Osteoblast (primary cell): ENCODE results near the gene CTNNA2. TPM values are rescaled to one million over a fixed set of nuclear protein-coding genes. Genes with fewer than 3 reads are reported as not detected.

Experiments used
- DNase-seq: peaks from one replicate; pipeline ENCODE4 v3.0.0; 2011; ENCODE audit warnings: low spot score, mixed read lengths; ENCODE audit not compliant: insufficient read length; ENCODE audit errors: missing footprints
- H2AFZ ChIP-seq: 2 replicates; pipeline ENCODE4 v1.6.0; 2011; ENCODE audit warnings: mild to moderate bottlenecking, low read length
- H3K27ac ChIP-seq: 2 replicates; pipeline ENCODE4 v1.5.1; 2011; ENCODE audit warnings: mild to moderate bottlenecking, low read depth, low read length, moderate library complexity
- H3K27me3 ChIP-seq: 2 replicates; pipeline ENCODE4 v1.6.0; 2012; ENCODE audit warnings: mild to moderate bottlenecking, control low read depth, inconsistent platforms, low read length, moderate library complexity; ENCODE audit not compliant: insufficient read depth
- H3K36me3 ChIP-seq: 2 replicates; pipeline ENCODE4 v1.5.1; 2011; ENCODE audit warnings: mild to moderate bottlenecking, low read length, control low read depth, moderate library complexity; ENCODE audit not compliant: insufficient read depth
- H3K4me1 ChIP-seq: 2 replicates; pipeline ENCODE4 v1.5.1; 2011; ENCODE audit warnings: mild to moderate bottlenecking, low read length, control low read depth, moderate library complexity; ENCODE audit not compliant: insufficient read depth
- H3K4me2 ChIP-seq: 2 replicates; pipeline ENCODE4 v1.6.0; 2011; ENCODE audit warnings: mild to moderate bottlenecking, low read length; ENCODE audit not compliant: insufficient read depth
- H3K4me3 ChIP-seq: fragments of 200-600 bp; sonication (generic); 3 replicates; pipeline ENCODE4 v1.5.1; 2012; ENCODE audit warnings: mild to moderate bottlenecking, low read length, inconsistent platforms; ENCODE audit not compliant: insufficient read depth
- H3K79me2 ChIP-seq: 2 replicates; pipeline ENCODE4 v1.6.0; 2012; ENCODE audit warnings: mild to moderate bottlenecking, low read length, control low read depth, inconsistent platforms; ENCODE audit not compliant: insufficient read depth
- H3K9me3 ChIP-seq: 2 replicates; pipeline ENCODE4 v1.5.1; 2011; ENCODE audit warnings: low read depth, low read length, control low read depth
- H4K20me1 ChIP-seq: 2 replicates; pipeline ENCODE4 v1.6.0; 2012; ENCODE audit warnings: mild to moderate bottlenecking, low read length, control low read depth; ENCODE audit not compliant: insufficient read depth
- total RNA-seq: library from RNA; depleted of rRNA; stranded (reverse); fragments of >200 nt; gene quantifications from 2 replicates; pipeline ENCODE4 v1.2.3, GENCODE V29; 2012
- TF ChIP-seq, protein P1 (sequence below): IDR thresholded peaks from 2 replicates; pipeline ENCODE4 v1.5.1; 2011; ENCODE audit warnings: mild to moderate bottlenecking, low read depth, low read length, moderate library complexity; ENCODE audit errors: extremely low read depth

Gene CTNNA2
- total RNA-seq, 1 donor = not detected

DNA sequence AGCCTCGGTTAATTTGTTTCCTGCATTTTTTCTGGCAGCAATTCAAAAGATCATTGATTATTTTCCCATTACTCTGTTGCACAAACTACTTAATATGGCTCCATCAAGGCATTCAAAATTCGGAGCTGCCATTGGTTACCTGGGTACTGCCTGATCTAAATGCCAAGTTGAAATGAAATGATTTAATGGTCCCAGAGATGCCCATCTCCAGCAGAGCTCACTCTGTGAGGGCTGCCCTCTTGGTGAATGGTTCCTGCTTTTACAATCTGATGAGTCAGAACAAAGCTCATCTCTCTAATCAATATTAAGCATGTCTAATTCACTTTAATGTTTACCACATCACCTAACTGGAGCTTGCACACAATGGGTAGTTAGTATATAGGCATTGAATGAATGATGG, 126.1 kb downstream of the CTNNA2 start:
- Histone ChIP-seq H3K79me2 (no peaks in the 10 kb centered on the region), H3K27me3 (no peaks in the 10 kb centered on the region), H3K9me3 (no peaks in the 10 kb centered on the region), H3K4me3 (no peak overlapping the region), H3K36me3 (no peaks in the 10 kb centered on the region), H3K4me2 (no peak overlapping the region), H3K4me1 (no peaks in the 10 kb centered on the region), H3K27ac (no peak overlapping the region), H2AFZ (no peak overlapping the region), H4K20me1 (no peaks in the 10 kb centered on the region)
- TF ChIP-seq, protein P1, sequence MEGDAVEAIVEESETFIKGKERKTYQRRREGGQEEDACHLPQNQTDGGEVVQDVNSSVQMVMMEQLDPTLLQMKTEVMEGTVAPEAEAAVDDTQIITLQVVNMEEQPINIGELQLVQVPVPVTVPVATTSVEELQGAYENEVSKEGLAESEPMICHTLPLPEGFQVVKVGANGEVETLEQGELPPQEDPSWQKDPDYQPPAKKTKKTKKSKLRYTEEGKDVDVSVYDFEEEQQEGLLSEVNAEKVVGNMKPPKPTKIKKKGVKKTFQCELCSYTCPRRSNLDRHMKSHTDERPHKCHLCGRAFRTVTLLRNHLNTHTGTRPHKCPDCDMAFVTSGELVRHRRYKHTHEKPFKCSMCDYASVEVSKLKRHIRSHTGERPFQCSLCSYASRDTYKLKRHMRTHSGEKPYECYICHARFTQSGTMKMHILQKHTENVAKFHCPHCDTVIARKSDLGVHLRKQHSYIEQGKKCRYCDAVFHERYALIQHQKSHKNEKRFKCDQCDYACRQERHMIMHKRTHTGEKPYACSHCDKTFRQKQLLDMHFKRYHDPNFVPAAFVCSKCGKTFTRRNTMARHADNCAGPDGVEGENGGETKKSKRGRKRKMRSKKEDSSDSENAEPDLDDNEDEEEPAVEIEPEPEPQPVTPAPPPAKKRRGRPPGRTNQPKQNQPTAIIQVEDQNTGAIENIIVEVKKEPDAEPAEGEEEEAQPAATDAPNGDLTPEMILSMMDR = no peak
- DNase-seq = no peak

DNA sequence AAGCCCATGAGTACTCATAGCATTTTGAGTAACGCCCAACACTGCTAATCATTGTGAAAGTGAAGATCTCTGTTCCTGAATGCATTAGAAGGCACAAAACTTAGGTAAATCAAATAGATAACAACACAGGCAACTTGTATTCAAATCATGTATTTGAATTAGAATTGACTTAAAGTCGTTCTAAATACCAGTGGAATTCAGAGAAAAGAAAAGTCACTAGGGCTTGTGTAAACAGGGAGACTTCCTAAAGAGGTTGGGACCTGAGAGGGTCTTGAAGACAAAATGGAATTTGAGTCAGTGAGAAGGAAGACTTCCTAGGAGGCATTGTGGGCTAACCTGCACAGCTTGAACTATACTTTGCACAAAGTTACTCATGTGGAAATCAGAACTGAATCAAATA, 127.2 kb downstream of the CTNNA2 start:
- Histone ChIP-seq H3K27me3 (no peaks in the 10 kb centered on the region), H3K9me3 (no peaks in the 10 kb centered on the region), H2AFZ (no peak overlapping the region), H3K36me3 (no peaks in the 10 kb centered on the region), H3K79me2 (no peaks in the 10 kb centered on the region), H3K4me1 (no peaks in the 10 kb centered on the region), H3K27ac (no peak overlapping the region), H4K20me1 (no peaks in the 10 kb centered on the region), H3K4me2 (no peak overlapping the region), H3K4me3 (no peak overlapping the region)
- TF ChIP-seq, protein P1 = no peak
- DNase-seq = no peak

DNA sequence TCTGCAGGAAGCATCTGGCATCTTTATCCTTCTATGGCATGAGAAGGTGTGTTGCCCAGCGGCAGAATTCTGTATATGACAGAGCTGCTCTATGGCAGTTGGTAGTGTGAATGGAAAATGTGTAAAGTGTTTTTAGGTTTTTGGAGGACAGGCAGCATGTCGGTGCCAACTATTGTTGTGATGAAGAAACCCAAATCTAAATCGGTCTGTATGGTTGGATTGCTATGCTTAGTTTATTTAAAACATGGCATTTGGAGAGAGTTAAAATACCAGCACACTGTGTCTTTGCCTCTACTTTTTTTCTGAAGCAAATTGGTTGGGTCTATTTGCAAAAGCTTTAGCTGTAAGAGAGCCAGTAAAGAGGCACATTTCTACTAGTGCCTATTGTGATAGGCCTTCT, 136.7 kb downstream of the CTNNA2 start:
- DNase-seq = no peak
- H3K27me3 ChIP-seq = no peaks in the 10 kb centered on the region
- H3K4me2 ChIP-seq = no peak overlapping the region
- TF ChIP-seq, protein P1 = no peak
- no peaks in the 10 kb centered on the region for H3K4me1 ChIP-seq
- no peak overlapping the region for H3K4me3 ChIP-seq
- no peaks in the 10 kb centered on the region for H3K79me2 ChIP-seq
- no peak overlapping the region for H2AFZ ChIP-seq
- no peak overlapping the region for H3K27ac ChIP-seq
- H4K20me1 ChIP-seq = no peaks in the 10 kb centered on the region
- H3K9me3 ChIP-seq = no peaks in the 10 kb centered on the region
- H3K36me3 ChIP-seq = no peaks in the 10 kb centered on the region

DNA sequence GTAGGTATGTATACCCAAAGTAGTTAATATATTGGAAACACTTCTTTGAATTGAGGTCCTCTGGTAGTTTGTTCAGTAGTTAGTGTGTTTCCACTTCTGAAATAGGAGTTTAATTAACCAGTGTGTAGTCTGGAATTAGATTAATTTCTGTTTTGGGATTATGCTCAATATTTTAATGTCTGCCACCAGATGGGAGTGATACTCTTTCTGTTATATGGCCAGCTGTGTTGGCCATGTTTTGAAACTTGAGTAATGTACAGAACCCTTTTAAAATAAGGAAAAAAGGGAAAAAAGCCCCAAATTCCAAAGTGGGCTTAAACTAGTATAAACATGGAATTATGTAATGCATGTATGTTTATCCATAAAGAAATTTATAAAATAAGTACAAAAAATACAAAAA, 147.7 kb downstream of the CTNNA2 start:
- H3K27me3 ChIP-seq = no peaks in the 10 kb centered on the region
- H3K4me1 ChIP-seq = no peaks in the 10 kb centered on the region
- H3K4me3 ChIP-seq = no peak overlapping the region
- no peak for DNase-seq
- no peaks in the 10 kb centered on the region for H3K79me2 ChIP-seq
- H4K20me1 ChIP-seq = no peaks in the 10 kb centered on the region
- TF ChIP-seq, protein P1 = peak; percentile 21
- H3K9me3 ChIP-seq = no peaks in the 10 kb centered on the region
- no peaks in the 10 kb centered on the region for H3K36me3 ChIP-seq
- H3K4me2 ChIP-seq = no peak overlapping the region
- no peak overlapping the region for H2AFZ ChIP-seq
- H3K27ac ChIP-seq = no peak overlapping the region
